Stimulated activated CD4-positive, alpha-beta T cell treated with anti-CD3 and anti-CD28 coated beads, Interleukin-12 subunit alpha, Interleukin-12 subunit beta, amount 100 ng/mL, for 4 hours (primary cell): Measurements from ENCODE around the gene PTHLH.

Experiments used
- DNase-seq: peaks from one replicate; pipeline ENCODE4 v3.0.0-alpha.2; 2020

Gene PTHLH

GRCh38 chr12:27973487-27973890 is 956 bp upstream of the PTHLH start:
- no peak for DNase-seq

DNA sequence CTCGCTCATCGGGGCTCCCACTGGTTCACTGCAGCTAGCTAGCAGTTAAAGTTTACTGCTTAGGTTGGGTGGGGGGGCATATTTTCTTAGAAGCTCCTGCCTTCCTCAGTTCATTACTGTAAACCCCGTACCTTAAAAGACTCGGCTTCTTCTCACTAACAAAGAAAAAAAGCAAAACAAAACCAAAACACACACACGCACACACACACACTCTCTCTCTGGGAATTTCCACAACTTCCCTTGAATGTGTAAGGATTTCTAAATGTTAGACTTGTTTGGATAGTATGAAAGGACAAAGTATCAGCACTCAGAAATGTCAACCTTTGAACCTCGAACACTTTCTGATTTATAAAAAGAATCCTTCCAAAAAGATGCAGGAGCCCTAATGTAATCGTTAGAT is 927 bp downstream of the PTHLH start:
- DNase-seq, result no peak

DNA sequence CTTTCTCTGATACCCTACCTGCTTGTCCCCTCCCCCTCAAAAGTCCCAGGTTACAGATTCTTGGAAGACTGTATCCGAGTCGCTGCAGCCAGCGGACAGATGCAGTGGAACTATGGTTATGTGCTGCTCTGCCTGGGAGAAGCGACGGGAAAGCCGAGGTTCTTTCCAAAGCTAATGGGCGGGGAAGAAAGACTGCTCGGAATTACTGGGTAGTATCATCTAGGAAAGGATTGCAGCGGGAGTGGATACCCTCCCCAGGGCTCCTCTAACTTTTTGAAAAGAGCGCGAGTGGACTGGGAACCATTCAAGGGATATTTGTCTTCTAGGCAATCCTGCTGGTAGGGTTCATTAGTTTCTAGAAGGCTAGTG is 1.4 kb downstream of the PTHLH start:
- no peak for DNase-seq

GRCh38 chr12:27970401-27971120 is 2.0 kb downstream of the PTHLH start:
- no peak for DNase-seq

DNA sequence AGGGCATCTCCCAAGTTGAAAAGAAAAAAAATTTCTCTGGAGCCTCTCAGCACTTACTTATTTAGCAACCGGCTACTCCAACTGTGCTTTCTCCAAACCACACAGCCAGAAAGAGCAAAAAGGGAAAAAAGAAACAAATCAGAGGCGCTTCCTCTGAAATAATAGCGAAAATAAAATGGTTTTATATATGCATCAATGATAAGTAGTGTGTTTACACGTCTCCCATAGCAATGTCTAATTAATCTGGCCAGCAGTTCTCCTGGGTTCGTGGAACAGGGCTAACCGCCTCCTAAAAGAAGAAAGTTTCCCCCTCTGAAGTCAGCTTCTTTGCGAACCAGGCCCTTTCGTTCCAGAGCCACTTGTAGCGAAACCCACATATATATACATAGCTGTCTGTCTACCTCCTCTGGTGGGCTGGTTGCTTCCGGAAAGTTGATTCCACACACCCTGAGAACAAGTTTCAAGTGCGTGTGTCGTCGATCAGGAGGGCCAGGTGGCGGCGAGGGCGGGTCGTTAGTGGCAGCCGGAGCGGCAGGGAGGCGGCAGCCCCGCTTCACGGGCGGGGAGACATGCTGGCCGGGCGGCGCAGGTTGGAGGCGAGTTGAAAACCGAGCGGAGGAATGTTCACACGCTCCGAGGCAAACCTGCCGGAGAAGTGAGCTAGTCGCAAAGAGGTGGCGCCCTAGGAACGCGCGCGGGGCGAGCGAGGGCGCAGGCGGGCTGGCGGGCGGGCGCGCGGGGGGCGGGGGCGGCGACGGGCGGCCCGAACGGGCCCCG is 2.7 kb downstream of the PTHLH start:
- DNase-seq, result peak; percentile 54

DNA sequence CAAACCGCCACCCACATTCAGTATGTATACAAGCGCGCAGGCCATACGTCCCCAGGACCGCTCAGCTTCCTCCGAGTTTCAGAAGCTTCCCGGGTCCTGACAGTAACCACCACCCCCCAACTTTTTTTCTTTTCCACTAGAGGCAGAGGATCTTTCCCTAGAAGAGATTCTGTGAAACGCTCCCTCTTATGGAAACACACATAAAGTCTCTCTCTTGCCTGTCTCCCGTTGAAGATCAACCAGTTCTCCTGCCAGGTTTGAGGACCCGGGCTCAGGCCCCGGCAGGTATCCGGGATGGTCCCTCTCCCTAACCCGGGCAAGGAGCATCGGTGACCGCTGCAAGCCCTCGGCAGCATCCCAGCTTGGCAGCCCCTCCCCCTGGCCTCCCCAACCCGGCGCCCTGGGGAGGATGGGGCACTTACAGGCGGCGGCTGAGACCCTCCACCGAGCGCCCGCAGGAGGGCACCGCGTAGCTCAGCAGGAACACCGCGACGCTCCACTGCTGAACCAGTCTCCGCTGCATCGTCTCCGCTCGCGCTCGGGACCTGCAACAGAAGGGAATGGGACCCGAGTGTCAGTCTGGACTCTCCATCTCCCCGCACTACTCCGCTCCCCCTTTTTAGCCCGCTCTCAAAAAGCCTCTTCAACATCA is 3.4 kb downstream of the PTHLH start:
- DNase-seq, result no peak

DNA sequence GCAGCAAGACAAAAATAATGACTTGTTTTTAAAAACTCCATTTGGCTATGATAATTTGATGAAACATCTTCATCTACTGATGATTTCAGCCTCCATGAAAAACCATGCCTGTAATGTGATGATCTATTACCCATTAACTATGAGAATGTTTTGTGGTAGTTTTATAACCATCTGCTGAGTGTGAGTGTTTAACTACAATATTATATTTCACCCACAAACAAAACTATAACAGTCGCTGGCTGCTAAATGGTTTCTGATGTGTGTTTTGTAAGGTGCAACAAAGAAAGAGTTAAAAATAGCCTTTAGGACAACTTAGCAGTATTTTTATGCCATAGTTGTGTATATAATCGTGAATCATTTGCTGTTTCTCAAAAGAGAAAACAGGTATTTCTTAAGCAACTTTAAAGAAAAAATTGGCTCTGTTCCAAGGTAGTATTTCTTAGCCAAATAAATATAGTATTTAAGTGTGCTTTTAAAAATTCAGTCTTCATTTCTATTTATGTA is 4.9 kb downstream of the PTHLH start:
- DNase-seq, result no peak

- DNase-seq, result no peak
Measured at GRCh38 chr12:27966870-27967269, 5.7 kb downstream of the PTHLH start.

DNA sequence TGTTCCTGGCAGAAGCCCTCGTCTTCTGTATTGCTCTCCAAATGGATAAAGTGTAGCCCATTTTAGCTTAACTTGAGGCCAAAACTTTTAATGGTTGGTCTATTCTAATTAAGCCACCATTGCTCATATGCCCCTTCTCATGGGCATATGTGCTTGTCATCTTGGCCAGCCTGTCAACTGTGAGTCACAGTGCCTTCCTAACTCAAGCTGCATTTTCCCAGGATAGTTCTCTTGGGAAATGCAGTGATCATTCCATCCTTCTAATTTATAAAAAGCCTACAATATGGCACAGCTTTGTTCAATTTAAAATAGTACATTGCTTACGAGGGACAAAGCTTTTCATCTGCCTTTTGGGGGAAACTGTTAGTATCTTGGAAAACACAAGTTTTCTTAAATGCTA is 6.6 kb downstream of the PTHLH start:
- no peak for DNase-seq

GRCh38 chr12:27965411-27965810 is 7.1 kb downstream of the PTHLH start:
- DNase-seq, result no peak

- no peak for DNase-seq
Measured at GRCh38 chr12:27964123-27964522, 8.4 kb downstream of the PTHLH start.

DNA sequence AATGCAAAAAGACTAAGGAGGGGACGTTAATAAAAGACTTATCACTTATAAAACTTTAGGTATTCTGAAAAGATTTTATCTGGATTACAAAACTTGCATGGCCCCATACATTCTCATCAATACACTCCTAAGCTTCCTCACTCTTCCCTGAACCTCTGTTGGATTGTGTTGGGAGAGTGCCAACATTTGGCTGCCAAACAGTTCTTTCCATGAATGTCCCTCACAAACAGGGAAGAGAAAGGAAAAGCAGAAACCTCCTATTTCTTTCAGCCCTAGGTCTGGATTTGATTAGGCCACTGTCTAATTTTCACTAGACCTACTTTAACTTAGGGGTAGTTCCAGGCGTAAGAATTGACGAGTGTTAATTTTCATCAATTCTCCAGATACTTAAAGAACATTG is 11.7 kb downstream of the PTHLH start:
- DNase-seq, result no peak

- no peak for DNase-seq
Measured at GRCh38 chr12:27958675-27959074, 13.9 kb downstream of the PTHLH start.

- no peak for DNase-seq
Measured at GRCh38 chr12:27957366-27957765, 15.2 kb downstream of the PTHLH start.

DNA sequence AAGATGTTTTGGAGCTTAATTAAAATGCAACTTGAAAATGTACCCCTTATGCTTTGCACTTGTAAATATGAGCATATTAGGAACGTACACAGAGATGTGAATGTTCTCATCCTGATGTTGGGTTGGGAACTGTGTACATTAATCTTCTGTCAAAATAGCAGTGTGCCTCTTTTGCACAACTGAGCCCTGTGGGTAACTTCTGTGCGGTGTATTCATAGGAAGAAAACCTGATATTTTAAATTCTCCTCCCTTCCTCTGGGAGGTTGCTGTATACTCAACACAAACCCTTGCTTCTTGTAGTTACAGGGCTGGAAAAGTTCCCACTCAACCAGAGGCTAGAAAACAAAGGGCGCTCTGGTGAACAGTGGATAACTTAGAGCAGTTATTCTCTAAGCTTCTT is 18.7 kb downstream of the PTHLH start:
- no peak for DNase-seq

DNA sequence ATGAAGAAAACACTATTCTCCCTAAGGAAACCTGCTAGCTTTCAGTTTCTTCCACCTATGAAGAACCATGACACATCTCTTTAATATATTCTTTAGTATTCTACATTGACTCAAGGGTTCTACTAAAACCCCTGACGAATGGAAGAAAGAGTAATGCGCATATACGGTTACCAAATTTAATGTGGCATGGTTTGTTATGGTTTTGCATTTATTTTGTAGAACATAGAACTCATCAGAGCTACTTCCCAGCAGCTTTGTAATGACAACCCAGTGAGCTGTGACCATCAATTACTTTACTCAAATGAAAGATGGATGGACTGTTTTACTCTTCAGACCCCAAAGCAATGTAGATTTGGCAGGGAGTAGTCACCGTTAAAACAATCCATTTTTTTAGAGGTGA is 19.2 kb downstream of the PTHLH start:
- no peak for DNase-seq

DNA sequence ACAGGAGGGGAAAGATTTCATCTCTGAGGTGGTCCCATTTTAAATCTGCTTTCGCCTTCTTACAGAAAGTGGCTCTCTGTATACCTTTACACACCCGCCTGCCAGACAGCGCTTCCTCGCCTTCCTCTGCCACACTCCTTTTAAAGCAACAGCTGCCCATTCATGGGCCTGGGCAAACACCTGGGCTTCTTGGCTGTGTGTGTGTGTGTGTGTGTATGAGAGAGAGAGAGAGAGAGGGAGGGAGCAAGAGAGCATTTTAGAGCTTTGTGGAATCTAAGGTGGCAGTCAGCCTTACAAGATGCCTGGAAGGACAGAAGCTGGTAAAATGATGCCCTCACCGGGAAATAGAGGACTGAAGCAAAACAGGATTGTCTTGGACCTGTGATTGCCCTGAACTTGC is 20.0 kb downstream of the PTHLH start:
- no peak for DNase-seq

DNA sequence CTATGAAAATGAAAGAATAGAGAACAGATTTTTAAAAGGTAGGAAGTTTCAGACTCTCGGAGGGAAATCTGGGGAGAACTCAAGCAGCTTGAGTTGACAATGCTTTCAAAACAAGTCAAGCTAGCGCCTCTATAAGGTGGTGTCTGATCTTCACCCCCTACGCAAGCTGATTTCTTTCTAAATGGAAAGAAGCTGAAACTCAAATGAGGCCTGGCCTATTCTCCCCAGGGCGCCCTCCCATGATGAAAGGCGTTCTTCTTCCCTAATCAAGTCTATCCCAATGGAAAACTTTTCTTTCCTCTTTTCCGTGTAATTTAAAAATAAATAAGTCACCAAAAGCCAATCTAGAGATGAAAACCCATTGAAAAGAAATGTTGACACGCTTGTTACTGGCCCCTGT is 20.6 kb downstream of the PTHLH start:
- DNase-seq, result no peak

GRCh38 chr12:27946421-27946820 is 26.1 kb downstream of the PTHLH start:
- DNase-seq, result no peak

- peak; percentile 72 for DNase-seq
Measured at GRCh38 chr12:27940756-27941402, 31.7 kb downstream of the PTHLH start.

- DNase-seq, result no peak
Measured at GRCh38 chr12:27940245-27940644, 32.3 kb downstream of the PTHLH start.

DNA sequence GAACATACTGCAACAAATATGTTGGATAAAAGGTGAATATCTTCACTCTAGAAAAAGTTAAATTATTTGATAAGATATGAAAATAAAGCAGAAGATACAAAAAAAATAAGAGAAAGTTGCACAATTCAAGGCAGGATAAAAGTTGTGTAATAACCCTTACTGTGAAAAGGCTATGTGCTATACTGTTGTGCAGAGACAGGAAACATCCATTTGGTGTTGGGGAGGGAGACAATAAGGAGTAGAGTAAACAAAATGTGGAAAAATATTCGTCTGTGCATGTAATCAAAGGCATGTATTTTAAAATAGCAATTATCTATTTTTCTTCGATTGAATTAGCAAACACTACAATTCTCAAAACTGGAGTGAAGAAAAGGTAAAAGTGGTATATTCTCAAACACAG is 34.8 kb downstream of the PTHLH start:
- no peak for DNase-seq

DNA sequence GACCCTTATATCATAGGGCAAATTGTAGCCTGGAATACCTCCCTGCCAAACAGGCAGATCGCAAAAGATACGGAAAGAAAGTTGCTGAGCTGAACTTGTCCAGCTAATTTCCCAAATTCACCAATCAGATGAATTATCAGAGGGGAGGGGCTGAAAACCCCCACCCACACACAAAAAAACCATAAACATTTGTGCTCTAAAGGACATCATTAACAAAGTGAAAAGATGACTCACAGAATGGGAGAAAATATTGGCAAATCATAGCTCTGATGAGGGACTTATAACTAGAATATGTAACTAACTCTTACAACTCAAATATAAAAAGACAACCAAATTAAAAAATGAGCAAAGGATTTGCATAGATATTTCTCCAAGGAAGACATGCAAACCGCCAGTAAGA is 36.3 kb downstream of the PTHLH start:
- no peak for DNase-seq

GRCh38 chr12:27934276-27934675 is 38.3 kb downstream of the PTHLH start:
- DNase-seq, result no peak
